Astrocyte (in vitro differentiated cells and primary cell): Measurements from ENCODE around the gene ALG2.

Experiments used
- EZH2 ChIP-seq: IDR thresholded peaks from 2 replicates; pipeline ENCODE4 v1.6.1; 2012; ENCODE audit warnings: mild to moderate bottlenecking, low read length, inconsistent platforms; ENCODE audit not compliant: insufficient read depth
- TF ChIP-seq, protein P1 (sequence below): IDR thresholded peaks from 2 replicates; pipeline ENCODE4 v1.5.1; 2011; ENCODE audit warnings: low read depth, mild to moderate bottlenecking, inconsistent platforms, low read length, moderate library complexity; ENCODE audit not compliant: insufficient read depth

GRCh38 chr9:99184475-99185347 is 37.0 kb downstream of the ALG2 start:
- TF ChIP-seq, protein P1, sequence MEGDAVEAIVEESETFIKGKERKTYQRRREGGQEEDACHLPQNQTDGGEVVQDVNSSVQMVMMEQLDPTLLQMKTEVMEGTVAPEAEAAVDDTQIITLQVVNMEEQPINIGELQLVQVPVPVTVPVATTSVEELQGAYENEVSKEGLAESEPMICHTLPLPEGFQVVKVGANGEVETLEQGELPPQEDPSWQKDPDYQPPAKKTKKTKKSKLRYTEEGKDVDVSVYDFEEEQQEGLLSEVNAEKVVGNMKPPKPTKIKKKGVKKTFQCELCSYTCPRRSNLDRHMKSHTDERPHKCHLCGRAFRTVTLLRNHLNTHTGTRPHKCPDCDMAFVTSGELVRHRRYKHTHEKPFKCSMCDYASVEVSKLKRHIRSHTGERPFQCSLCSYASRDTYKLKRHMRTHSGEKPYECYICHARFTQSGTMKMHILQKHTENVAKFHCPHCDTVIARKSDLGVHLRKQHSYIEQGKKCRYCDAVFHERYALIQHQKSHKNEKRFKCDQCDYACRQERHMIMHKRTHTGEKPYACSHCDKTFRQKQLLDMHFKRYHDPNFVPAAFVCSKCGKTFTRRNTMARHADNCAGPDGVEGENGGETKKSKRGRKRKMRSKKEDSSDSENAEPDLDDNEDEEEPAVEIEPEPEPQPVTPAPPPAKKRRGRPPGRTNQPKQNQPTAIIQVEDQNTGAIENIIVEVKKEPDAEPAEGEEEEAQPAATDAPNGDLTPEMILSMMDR, result peak; percentile 99
- no peak for TF ChIP-seq EZH2
